ENCODE results near the gene DNAJB7.

DNA sequence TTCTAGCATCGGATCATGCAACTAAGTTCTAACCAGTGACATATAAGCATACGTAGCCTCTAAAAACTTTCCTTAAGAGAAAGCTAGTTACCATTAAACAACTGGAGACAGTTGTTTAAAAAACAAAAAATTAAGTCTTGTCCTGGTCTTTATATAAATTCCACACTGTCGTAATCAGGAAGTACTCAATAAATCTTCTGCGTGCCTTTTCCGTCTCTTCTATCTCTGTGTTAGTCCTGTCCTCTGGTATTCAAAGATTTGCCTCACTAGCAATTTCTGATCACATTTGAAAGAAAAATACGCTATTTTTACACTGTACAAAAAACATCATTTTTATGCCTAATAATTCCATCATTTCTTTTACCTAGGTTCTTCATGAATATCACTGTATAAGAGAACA lies 32.8 kb downstream of the DNAJB7 start:
- TF ChIP-seq POLR2A (IDR thresholded peaks at IDR 0.05) = no peak
- TF ChIP-seq, protein P1, sequence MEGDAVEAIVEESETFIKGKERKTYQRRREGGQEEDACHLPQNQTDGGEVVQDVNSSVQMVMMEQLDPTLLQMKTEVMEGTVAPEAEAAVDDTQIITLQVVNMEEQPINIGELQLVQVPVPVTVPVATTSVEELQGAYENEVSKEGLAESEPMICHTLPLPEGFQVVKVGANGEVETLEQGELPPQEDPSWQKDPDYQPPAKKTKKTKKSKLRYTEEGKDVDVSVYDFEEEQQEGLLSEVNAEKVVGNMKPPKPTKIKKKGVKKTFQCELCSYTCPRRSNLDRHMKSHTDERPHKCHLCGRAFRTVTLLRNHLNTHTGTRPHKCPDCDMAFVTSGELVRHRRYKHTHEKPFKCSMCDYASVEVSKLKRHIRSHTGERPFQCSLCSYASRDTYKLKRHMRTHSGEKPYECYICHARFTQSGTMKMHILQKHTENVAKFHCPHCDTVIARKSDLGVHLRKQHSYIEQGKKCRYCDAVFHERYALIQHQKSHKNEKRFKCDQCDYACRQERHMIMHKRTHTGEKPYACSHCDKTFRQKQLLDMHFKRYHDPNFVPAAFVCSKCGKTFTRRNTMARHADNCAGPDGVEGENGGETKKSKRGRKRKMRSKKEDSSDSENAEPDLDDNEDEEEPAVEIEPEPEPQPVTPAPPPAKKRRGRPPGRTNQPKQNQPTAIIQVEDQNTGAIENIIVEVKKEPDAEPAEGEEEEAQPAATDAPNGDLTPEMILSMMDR (IDR thresholded peaks at IDR 0.05) = no peak
